ENCODE measurements around the gene HNRNPA3.

- no peak for TF ChIP-seq CTCF (IDR thresholded peaks at IDR 0.05 in 2 of 3, conservative IDR thresholded peaks at IDR 0.05 in 1 of 3; ENCODE audit: control insufficient read depth in 2 of 3, extremely low read depth in 1 of 3, insufficient read depth in 1 of 3, low read depth in 3 of 3, low read length in 3 of 3)
- TF ChIP-seq CEBPB (IDR thresholded peaks at IDR 0.05; ENCODE audit: borderline replicate concordance in 1 of 2, low read depth in 2 of 2, low read length in 2 of 2): no peak
- TF ChIP-seq BACH1 (IDR thresholded peaks at IDR 0.05; ENCODE audit: borderline replicate concordance): no peak
- TF ChIP-seq SIN3A (IDR thresholded peaks at IDR 0.05; ENCODE audit: low read depth, low read length): no peak
- no peak for TF ChIP-seq MXI1 (IDR thresholded peaks at IDR 0.05; ENCODE audit: low read depth, low read length)
- TF ChIP-seq RAD21 (IDR thresholded peaks at IDR 0.05; ENCODE audit: insufficient read depth, low read depth, low read length): no peak
- TF ChIP-seq NFYB (IDR thresholded peaks at IDR 0.05; ENCODE audit: insufficient read depth, low read depth, low read length): no peak
- no peak for TF ChIP-seq SUZ12 (IDR thresholded peaks at IDR 0.05; ENCODE audit: unreplicated experiment)
- no peak for TF ChIP-seq ZNF592 (IDR thresholded peaks at IDR 0.05)
- no peak for TF ChIP-seq RELA (IDR thresholded peaks at IDR 0.05; ENCODE audit: borderline replicate concordance, partially characterized antibody)
- no peak for TF ChIP-seq GABPA (IDR thresholded peaks at IDR 0.05; ENCODE audit: low read depth)
- TF ChIP-seq RELB (IDR thresholded peaks at IDR 0.05; ENCODE audit: low read depth): no peak
- TF ChIP-seq BHLHE40 (IDR thresholded peaks at IDR 0.05; ENCODE audit: borderline replicate concordance in 1 of 2, low read depth in 2 of 2, low read length in 1 of 2): no peak
- TF ChIP-seq EP300 (IDR thresholded peaks at IDR 0.05; ENCODE audit: borderline replicate concordance in 1 of 2, control insufficient read depth in 1 of 2, low read depth in 2 of 2, low read length in 2 of 2): no peak
These were observed 953 bp upstream of the HNRNPA3 start for GRCh38 chr2:177211576-177212105.
